ENCODE data around the gene ZNF474.

The ZNF474 gene

DNA sequence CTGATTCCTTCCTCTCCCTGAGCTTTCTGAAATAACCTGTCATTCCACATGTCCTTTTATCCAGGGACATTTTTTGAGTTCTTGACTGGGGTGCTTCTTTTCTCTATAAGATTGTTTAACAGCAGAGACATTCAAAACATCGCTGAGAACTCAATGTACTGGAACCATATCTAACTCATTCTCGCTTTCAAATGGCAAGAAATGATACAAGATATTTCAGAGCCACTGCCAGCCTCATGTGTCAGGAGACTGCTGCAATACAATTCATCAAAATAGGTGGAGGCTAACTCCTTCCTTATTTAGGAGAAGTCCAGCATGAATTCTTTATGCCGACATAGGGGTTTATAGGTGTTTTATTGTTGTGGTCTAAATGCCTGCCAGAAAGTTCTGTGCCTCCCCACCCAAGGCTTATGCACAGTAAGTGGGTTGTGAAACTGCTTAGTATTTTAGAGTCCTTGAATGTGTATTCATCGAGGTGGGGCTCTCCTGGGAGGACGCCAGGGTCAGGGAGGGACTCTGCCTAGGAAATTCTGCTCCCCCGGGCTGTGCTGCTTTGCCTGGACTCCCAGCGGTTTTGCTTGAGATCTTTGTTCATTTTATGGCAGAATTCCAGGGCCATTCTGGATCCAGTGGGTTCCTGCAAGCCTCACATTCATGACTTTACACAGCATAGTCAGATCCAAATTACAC lies 53.9 kb downstream of the ZNF474 start:
- no peak for DNase-seq

DNA sequence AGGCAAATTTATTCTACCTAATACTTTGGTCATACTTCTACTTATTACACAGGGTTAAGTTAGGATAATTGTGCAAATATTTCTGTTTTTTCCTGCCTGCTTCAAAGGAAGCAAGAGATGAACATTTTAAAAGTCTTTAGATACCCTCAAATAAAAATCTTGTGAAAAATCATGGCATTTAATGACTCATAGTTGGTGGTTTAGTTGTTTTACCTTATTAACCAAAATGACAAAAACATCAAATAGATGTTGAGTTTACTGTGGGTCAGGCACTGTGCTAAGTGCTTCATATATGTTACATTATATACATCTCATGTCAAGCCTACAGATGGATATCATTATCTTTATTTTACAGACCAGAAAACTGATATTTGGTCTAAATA lies 54.4 kb downstream of the ZNF474 start:
- DNase-seq, result no peak

GRCh38 chr5:122184676-122185255 lies 55.4 kb downstream of the ZNF474 start:
- no peak for DNase-seq

- no peak for DNase-seq
Observed at GRCh38 chr5:122187426-122187825, 58.1 kb downstream of the ZNF474 start.

DNA sequence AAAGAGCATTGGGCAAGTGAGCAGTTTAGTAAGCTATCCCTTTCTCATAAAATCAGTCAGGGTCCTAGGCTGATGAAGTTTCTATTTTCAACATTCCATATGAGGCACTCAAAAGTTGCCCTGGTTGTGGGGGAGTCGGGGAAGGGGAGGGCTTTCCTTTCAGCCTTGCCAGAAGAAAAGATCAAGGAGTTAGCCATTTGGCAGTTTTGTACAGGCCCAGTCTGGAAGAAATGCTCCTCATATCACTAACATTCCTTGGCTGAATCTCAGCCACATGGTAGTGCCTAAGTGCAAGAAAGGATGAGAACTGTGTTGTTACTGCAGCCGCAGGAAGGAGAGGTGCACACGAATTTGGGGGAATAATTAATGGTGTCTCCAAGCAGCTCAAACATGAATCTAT lies 60.8 kb downstream of the ZNF474 start:
- no peak for DNase-seq

GRCh38 chr5:122192497-122193496 lies 63.5 kb downstream of the ZNF474 start:
- DNase-seq, result peak in 1 of 2 donors; percentile 25

GRCh38 chr5:122195802-122196394 lies 66.6 kb downstream of the ZNF474 start:
- DNase-seq, result no peak

GRCh38 chr5:122199146-122199545 lies 69.8 kb downstream of the ZNF474 start:
- no peak for DNase-seq

GRCh38 chr5:122200450-122200849 lies 71.1 kb downstream of the ZNF474 start:
- DNase-seq, result no peak

DNA sequence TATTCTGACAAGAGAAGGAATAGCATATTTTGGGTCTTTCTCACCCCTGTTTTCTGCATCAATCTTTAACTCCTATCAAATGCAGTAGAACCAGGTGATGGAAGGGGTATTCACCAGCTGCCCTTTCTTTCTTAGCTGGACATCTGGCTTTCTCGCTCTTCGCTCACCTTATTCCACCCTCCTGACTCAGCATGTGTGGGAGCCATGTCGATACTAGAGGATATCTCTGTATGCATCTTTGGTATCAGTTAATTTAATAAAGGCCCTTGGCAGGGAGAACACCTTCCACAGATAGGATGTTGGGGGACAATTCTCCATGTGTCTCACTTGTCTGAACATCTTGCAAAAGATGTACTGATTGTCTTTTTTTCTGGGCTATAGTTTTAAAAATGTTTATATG lies 71.5 kb downstream of the ZNF474 start:
- DNase-seq, result no peak

- DNase-seq, result no peak
Observed at GRCh38 chr5:122201365-122201764, 72.0 kb downstream of the ZNF474 start.

- DNase-seq, result no peak
Observed at GRCh38 chr5:122202952-122203351, 73.6 kb downstream of the ZNF474 start.
